MCF 10A (cell line): ENCODE results near the gene VTCN1. TPM values are rescaled to one million over a fixed set of nuclear protein-coding genes. Genes with fewer than 3 reads are reported as not detected.

ENCODE experiments used
- BruUV-seq: library from RNA; stranded (reverse); fragments of 400-500 nt; replicated peaks from 2 replicates; lab custom pipeline; 2021; lab: Mats Ljungman, UMichigan
- CTCF ChIA-PET: fragments of 300-600 bp; sonication (Branson Sonifier 250); formaldehyde crosslinking; extraction: SDS; loops from one replicate; lab custom pipeline; 2021; ENCODE audit warnings: antibody characterized with exemption, inconsistent platforms; lab: Yijun Ruan, JAX
- POLR2A ChIA-PET: fragments of 300-600, 350-650 bp; sonication (Branson Sonifier 250); formaldehyde crosslinking; extraction: SDS; loops from one replicate; lab custom pipeline; 2020; ENCODE audit warnings: antibody characterized with exemption, inconsistent platforms; lab: Yijun Ruan, JAX
- DNase-seq: peaks from one replicate; pipeline ENCODE4 v3.0.0-alpha.2; 2018; ENCODE audit not compliant: unreplicated experiment
- H3K27ac Mint-ChIP-seq: one replicate; pipeline ENCODE4 v1.8.0; 2022; ENCODE audit warnings: mild to moderate bottlenecking, low read depth, mixed read lengths; ENCODE audit not compliant: unreplicated experiment
- H3K27me3 Mint-ChIP-seq: one replicate; pipeline ENCODE4 v1.8.0; 2022; ENCODE audit warnings: mixed read lengths; ENCODE audit not compliant: insufficient read depth, unreplicated experiment
- H3K36me3 Mint-ChIP-seq: one replicate; pipeline ENCODE4 v1.8.0; 2022; ENCODE audit warnings: mild to moderate bottlenecking, moderate library complexity, mixed read lengths; ENCODE audit not compliant: insufficient read depth, unreplicated experiment
- H3K4me1 Mint-ChIP-seq: one replicate; pipeline ENCODE4 v1.8.0; 2022; ENCODE audit warnings: mixed read lengths; ENCODE audit not compliant: insufficient read depth, unreplicated experiment
- H3K4me3 Mint-ChIP-seq: one replicate; pipeline ENCODE4 v1.8.0; 2022; ENCODE audit warnings: mild to moderate bottlenecking, moderate library complexity, mixed read lengths; ENCODE audit not compliant: unreplicated experiment
- H3K9me3 Mint-ChIP-seq: one replicate; pipeline ENCODE4 v1.8.0; 2022; ENCODE audit warnings: mixed read lengths; ENCODE audit not compliant: unreplicated experiment
- intact Hi-C: fragments of 100-400 bp; cut with micrococcal nuclease; formaldehyde crosslinking; loops from 2 replicates; pipeline ENCODE4 v1.14.1; 2022
- total RNA-seq: library from RNA; stranded (reverse); gene quantifications from 2 replicates; pipeline ENCODE4 v1.2.3, GENCODE V29; 2022
- TF ChIP-seq, protein P1 (sequence below): fragments of 200-600 bp; IDR thresholded peaks from one replicate; pipeline ENCODE4 v1.8.0; 2022; ENCODE audit warnings: antibody characterized with exemption, mild to moderate bottlenecking; ENCODE audit not compliant: unreplicated experiment

VTCN1 gene
- total RNA-seq, 1 experiment from 2014 or later: not detected

DNA sequence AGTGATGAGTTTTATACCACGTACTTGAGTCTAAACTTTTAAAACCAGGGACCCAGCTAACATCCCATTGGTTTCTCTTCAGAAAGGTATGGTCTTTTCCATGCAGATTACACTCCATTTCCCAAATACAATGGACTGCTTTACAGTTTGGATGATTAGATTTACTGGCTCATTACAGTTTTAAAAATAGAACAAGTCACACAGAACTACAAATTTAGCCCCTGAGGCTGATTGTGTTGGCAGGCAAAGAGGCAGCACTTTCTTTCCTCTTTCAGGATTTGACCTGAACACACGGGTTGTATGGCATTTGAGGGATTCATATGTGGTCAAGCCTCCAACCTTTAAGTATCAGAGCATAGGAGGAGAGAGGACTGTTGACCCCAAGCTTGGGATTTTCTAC is 21.8 kb upstream of the VTCN1 start:
- no peaks in the 10 kb centered on the region for H3K36me3 Mint-ChIP-seq
- no peaks in the 10 kb centered on the region for H3K4me1 Mint-ChIP-seq
- H3K27ac Mint-ChIP-seq: no peak overlapping the region
- no peaks in the 10 kb centered on the region for H3K9me3 Mint-ChIP-seq
- no TSS peak for BruUV-seq
- TF ChIP-seq, protein P1, sequence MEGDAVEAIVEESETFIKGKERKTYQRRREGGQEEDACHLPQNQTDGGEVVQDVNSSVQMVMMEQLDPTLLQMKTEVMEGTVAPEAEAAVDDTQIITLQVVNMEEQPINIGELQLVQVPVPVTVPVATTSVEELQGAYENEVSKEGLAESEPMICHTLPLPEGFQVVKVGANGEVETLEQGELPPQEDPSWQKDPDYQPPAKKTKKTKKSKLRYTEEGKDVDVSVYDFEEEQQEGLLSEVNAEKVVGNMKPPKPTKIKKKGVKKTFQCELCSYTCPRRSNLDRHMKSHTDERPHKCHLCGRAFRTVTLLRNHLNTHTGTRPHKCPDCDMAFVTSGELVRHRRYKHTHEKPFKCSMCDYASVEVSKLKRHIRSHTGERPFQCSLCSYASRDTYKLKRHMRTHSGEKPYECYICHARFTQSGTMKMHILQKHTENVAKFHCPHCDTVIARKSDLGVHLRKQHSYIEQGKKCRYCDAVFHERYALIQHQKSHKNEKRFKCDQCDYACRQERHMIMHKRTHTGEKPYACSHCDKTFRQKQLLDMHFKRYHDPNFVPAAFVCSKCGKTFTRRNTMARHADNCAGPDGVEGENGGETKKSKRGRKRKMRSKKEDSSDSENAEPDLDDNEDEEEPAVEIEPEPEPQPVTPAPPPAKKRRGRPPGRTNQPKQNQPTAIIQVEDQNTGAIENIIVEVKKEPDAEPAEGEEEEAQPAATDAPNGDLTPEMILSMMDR: no peak
- no peaks in the 10 kb centered on the region for H3K27me3 Mint-ChIP-seq
- POLR2A ChIA-PET: no interaction called here
- CTCF ChIA-PET: no interaction called here
- intact Hi-C loops: no loop called here
- no peak for DNase-seq
- no peak overlapping the region for H3K4me3 Mint-ChIP-seq

DNA sequence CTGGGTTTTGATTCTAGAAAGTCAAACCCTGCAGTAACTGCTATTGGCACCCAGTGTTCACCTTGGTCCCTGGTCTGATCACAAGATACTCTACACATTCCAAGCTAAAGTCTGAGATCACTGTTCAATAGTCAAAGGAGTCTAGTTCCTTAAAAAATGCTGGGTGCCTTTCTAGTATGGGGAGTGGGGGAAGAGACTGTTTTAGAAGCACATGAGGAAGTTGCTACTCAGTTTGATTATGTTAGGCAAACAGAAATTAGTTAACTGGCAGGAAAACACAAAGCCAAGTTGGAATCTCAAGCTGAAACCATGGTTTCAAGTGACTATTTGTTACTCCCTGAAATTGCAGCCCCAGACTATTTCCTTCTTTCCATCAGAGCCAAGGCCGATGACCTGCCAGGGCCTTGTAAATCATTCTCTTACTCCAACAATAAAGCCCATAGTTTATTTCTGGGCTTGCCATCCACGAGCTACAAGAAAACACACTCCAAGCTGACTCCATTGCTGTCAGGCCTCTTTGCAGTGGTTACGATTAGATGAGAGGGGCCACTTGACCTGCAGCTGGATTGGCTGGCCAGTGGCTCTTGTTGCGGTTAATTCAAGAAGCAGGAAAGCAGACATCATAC is 21.1 kb upstream of the VTCN1 start:
- Mint-ChIP-seq H3K27me3 (no peaks in the 10 kb centered on the region), H3K4me3 (no peak overlapping the region), H3K9me3 (no peaks in the 10 kb centered on the region), H3K36me3 (no peaks in the 10 kb centered on the region), H3K4me1 (no peaks in the 10 kb centered on the region), H3K27ac (no peak overlapping the region)
- intact Hi-C loops: no loop called here
- BruUV-seq: no TSS peak
- TF ChIP-seq, protein P1: no peak
- no peak for DNase-seq
- ChIA-PET POLR2A (no interaction called here), CTCF (interaction anchor here (0.6 kb wide), 2 partner anchors 9 to 304 kb away, joined by 3 to 6 read pairs; no protein-coding TSS in a partner anchor)

DNA sequence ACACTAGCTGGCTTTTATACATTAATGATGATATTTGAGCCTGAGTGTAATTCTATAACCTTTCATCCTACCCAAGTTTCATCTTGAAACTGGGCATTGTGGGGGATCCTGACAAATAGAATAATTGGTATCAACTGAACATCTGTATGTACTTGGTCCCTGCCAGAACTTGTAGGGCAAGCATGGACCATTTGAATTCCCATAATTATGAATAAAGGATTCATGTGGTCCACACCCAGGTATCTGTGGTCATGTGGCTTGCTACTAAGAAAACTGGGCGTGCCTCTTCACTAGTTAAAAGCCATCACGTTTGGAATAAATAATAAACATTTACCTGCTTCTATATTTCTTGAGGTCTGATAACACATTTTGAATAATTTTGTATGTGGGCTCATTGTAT is 20.6 kb upstream of the VTCN1 start:
- H3K4me1 Mint-ChIP-seq: no peaks in the 10 kb centered on the region
- DNase-seq: no peak
- no peaks in the 10 kb centered on the region for H3K27me3 Mint-ChIP-seq
- TF ChIP-seq, protein P1: no peak
- intact Hi-C loops: no loop called here
- H3K36me3 Mint-ChIP-seq: no peaks in the 10 kb centered on the region
- H3K27ac Mint-ChIP-seq: no peak overlapping the region
- ChIA-PET CTCF (interaction anchor here (0.6 kb wide), 1 partner anchor 304 kb away, joined by 6 read pairs; no protein-coding TSS in a partner anchor), POLR2A (no interaction called here)
- BruUV-seq: no TSS peak
- no peaks in the 10 kb centered on the region for H3K9me3 Mint-ChIP-seq
- H3K4me3 Mint-ChIP-seq: no peak overlapping the region

DNA sequence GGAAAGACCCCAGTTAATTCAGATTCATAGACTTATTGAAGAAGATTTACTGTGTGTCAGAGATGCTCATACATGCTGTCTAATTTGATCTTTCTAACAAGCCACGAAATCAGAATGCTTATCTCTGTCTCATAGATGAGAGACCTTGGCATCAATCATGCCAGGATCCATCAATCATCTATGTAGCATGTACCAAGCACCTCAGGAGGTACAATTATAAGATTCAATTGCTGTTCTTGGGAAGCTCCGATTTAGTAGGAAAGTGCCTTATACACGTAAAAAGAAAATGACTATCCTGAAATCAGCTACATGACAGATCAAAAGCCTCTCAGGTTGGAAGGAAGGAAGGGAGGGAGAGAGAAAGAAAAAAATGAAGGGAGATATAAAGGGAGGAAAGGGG is 18.5 kb upstream of the VTCN1 start:
- Mint-ChIP-seq H3K4me3 (no peak overlapping the region), H3K4me1 (no peaks in the 10 kb centered on the region), H3K27me3 (no peaks in the 10 kb centered on the region), H3K9me3 (no peaks in the 10 kb centered on the region), H3K27ac (no peak overlapping the region), H3K36me3 (no peaks in the 10 kb centered on the region)
- BruUV-seq: no TSS peak
- ChIA-PET POLR2A (no interaction called here), CTCF (interaction anchor here (0.6 kb wide), 1 partner anchor 88 kb away, joined by 3 read pairs; no protein-coding TSS in a partner anchor)
- intact Hi-C loops: no loop called here
- no peak for DNase-seq
- TF ChIP-seq, protein P1: no peak
